PC-3 (cell line): ENCODE data around the gene IQSEC1.

Experiments
- EZH2 ChIP-seq: fragments of 300-600 bp; sonication (generic); IDR thresholded peaks from one replicate; pipeline ENCODE4 v1.6.1; 2017; ENCODE audit warnings: antibody characterized with exemption, mild to moderate bottlenecking, low read length; ENCODE audit not compliant: unreplicated experiment
- TF ChIP-seq, protein P1 (sequence below): fragments of 300-600 bp; sonication (generic); conservative IDR thresholded peaks from 2 replicates; pipeline ENCODE4 v1.5.1; 2017; ENCODE audit warnings: antibody characterized with exemption, low read depth, mild to moderate bottlenecking, low read length

DNA sequence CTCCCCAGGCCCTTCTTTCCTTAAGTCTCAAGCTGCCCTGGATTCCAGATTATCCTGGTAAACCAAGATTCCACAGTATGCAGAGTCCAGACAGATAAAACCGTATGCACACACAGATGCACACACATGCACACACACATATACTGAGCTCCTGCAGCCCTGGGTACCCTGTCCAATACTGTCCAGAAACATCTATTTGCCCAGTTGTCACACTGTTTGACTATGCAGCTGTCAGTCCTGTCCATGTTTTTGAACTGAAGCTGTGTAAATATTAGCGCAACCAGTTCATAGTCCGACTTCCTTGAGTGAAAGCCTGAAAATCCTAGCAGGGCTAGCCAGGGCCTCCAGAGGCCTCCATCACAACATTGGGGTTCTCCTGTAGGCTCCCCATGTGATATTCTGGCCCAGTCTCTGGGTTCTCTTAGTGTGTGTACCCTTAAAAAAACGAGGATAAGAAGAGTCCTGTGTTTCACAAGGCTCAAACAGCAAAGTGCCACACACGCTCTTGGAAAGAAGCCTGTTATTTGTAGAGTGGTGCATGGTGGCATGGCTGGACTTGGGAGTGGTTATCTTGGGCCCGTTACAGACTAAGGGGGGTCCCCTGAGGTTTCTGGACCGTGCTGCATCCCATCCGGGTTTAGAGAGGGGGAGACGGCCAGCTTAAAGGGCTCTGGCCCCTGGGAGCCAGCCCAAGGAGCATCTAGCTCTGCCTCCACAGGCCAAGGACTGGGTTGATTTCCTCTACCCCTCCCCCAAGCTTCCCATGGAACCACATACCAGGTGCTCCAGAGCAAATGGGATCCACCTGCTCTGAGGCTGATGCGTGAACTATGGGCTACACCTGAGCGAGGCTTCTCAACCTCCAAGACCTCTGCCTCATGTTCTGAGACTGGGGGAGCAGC is 108.3 kb downstream of the IQSEC1 start:
- TF ChIP-seq, protein P1, sequence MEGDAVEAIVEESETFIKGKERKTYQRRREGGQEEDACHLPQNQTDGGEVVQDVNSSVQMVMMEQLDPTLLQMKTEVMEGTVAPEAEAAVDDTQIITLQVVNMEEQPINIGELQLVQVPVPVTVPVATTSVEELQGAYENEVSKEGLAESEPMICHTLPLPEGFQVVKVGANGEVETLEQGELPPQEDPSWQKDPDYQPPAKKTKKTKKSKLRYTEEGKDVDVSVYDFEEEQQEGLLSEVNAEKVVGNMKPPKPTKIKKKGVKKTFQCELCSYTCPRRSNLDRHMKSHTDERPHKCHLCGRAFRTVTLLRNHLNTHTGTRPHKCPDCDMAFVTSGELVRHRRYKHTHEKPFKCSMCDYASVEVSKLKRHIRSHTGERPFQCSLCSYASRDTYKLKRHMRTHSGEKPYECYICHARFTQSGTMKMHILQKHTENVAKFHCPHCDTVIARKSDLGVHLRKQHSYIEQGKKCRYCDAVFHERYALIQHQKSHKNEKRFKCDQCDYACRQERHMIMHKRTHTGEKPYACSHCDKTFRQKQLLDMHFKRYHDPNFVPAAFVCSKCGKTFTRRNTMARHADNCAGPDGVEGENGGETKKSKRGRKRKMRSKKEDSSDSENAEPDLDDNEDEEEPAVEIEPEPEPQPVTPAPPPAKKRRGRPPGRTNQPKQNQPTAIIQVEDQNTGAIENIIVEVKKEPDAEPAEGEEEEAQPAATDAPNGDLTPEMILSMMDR = no peak
- TF ChIP-seq EZH2 = no peak
